Stimulated activated CD4-positive, alpha-beta T cell treated with anti-CD3 and anti-CD28 coated beads, Interleukin-4, amount 100 ng/mL, for 48 hours (primary cell): ENCODE measurements around the gene LIN7B.

Experiments
- DNase-seq, 2 donors: peaks; one replicate each; pipeline ENCODE4 v3.0.0-alpha.2; 2020; ENCODE audit warnings: low read depth in 2 of 2

The LIN7B gene

GRCh38 chr19:49094505-49095482, 19.4 kb upstream of the LIN7B start:
- DNase-seq = no peak

GRCh38 chr19:49097453-49098288, 16.5 kb upstream of the LIN7B start:
- peak; percentile 47 to 53 for DNase-seq

- no peak for DNase-seq
Measured at GRCh38 chr19:49098795-49099194, 15.4 kb upstream of the LIN7B start.

- no peak for DNase-seq
Measured at GRCh38 chr19:49101160-49101559, 13.0 kb upstream of the LIN7B start.

GRCh38 chr19:49102303-49102702, 11.9 kb upstream of the LIN7B start:
- DNase-seq = no peak

GRCh38 chr19:49103331-49104085, 10.7 kb upstream of the LIN7B start:
- DNase-seq = no peak

- no peak for DNase-seq
Measured at GRCh38 chr19:49104229-49104864, 9.8 kb upstream of the LIN7B start.

GRCh38 chr19:49106648-49107135, 7.5 kb upstream of the LIN7B start:
- peak; percentile 55 to 61 for DNase-seq

- DNase-seq = no peak
Measured at GRCh38 chr19:49107625-49108459, 6.3 kb upstream of the LIN7B start.

- no peak for DNase-seq
Measured at GRCh38 chr19:49109051-49109450, 5.1 kb upstream of the LIN7B start.

GRCh38 chr19:49109569-49110233, 4.5 kb upstream of the LIN7B start:
- no peak for DNase-seq

- no peak for DNase-seq
Measured at GRCh38 chr19:49110567-49110966, 3.6 kb upstream of the LIN7B start.

- no peak for DNase-seq
Measured at GRCh38 chr19:49111218-49111998, 2.8 kb upstream of the LIN7B start.

GRCh38 chr19:49114630-49115363, 627 bp downstream of the LIN7B start:
- DNase-seq = peak in 1 of 2 donors; percentile 50

GRCh38 chr19:49116544-49116943, 2.4 kb downstream of the LIN7B start:
- DNase-seq = no peak

GRCh38 chr19:49117677-49118564, 3.8 kb downstream of the LIN7B start:
- no peak for DNase-seq
